ENCODE data around the gene ZNF804B.

ZNF804B gene

DNA sequence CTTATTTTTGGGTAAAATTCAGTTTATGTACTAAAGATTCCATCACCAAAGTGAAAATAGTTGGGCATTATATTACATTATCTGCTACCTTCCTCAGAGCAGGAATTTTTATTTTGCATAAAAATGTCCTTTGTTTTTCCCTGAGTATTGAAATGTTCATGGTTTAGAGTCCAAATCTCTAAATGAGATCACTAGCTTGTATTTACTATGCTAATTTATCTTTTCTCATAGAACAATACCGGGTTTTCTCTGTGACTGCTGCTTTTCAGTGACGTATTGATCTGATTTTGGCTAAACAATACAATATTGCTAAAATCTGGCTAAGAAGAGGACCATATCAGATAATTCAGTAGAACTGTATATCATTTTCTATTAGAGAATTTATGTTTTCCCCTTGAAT is 125.6 kb downstream of the ZNF804B start:
- H3K36me3 ChIP-seq (ENCODE audit: control insufficient read depth in 5 of 5, insufficient read depth in 5 of 5, low read length in 5 of 5), result no peaks in the 10 kb centered on the region
- H3K27ac ChIP-seq (ENCODE audit: low read depth, low read length), result no peak overlapping the region
- H3K9me3 ChIP-seq (ENCODE audit: control insufficient read depth in 5 of 5, low read length in 5 of 5), result no peaks in the 10 kb centered on the region
- no peak overlapping the region for H3K4me3 ChIP-seq (ENCODE audit: low read depth in 1 of 5, low read length in 5 of 5)
- H3K4me1 ChIP-seq (ENCODE audit: control insufficient read depth in 5 of 5, insufficient read depth in 5 of 5, low read length in 5 of 5), result no peaks in the 10 kb centered on the region
- H3K9ac ChIP-seq (ENCODE audit: low read length in 5 of 5), result no peak overlapping the region
- H3K27me3 ChIP-seq (ENCODE audit: control insufficient read depth in 5 of 5, insufficient read depth in 4 of 5, low read length in 5 of 5), result no peaks in the 10 kb centered on the region

DNA sequence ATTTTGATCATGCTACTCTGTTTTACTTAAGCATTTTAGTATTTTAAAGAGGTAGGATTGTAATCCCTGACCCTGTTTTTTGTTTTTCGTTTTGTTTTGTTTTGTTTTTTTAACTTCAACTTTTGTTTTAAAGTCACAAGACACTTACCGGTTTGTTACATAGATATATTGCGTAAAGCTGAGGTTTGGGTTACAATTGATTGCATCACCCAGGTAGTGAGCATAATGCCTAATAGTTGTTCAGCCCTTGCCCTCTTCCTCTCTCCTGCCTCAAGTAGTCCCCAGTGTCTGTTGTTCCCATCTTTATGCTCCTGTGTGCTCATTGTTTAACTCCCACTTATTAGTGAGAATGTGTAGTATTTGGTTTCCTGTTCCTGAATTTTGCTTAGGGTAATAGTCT is 129.2 kb downstream of the ZNF804B start:
- Histone ChIP-seq H3K27ac (ENCODE audit: low read depth, low read length) (no peak overlapping the region), H3K9ac (ENCODE audit: low read length in 5 of 5) (no peak overlapping the region), H3K27me3 (ENCODE audit: control insufficient read depth in 5 of 5, insufficient read depth in 4 of 5, low read length in 5 of 5) (no peaks in the 10 kb centered on the region), H3K9me3 (ENCODE audit: control insufficient read depth in 5 of 5, low read length in 5 of 5) (no peaks in the 10 kb centered on the region), H3K4me1 (ENCODE audit: control insufficient read depth in 5 of 5, insufficient read depth in 5 of 5, low read length in 5 of 5) (no peaks in the 10 kb centered on the region), H3K36me3 (ENCODE audit: control insufficient read depth in 5 of 5, insufficient read depth in 5 of 5, low read length in 5 of 5) (no peaks in the 10 kb centered on the region), H3K4me3 (ENCODE audit: low read depth in 1 of 5, low read length in 5 of 5) (no peak overlapping the region)

DNA sequence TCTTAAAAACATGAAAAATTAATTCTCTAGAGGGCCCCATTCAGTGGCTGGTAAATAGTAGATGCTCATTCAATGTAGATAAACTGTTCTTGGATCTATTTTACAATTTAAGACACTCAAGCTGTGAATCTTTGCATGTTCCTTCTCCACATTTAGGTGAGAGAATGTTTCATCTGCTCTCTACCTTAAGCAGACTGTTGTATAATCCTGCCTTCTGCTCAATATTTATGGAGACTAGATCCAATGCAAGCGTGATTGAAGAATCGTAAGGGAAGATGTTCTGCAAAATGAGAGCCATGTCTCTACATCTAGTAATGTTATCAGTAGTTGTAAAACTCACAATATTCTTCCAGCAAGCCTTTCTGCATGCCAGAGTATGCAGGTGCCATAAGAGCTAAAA is 151.0 kb downstream of the ZNF804B start:
- Histone ChIP-seq H3K27me3 (ENCODE audit: control insufficient read depth in 5 of 5, insufficient read depth in 4 of 5, low read length in 5 of 5) (no peaks in the 10 kb centered on the region), H3K4me1 (ENCODE audit: control insufficient read depth in 5 of 5, insufficient read depth in 5 of 5, low read length in 5 of 5) (no peaks in the 10 kb centered on the region), H3K36me3 (ENCODE audit: control insufficient read depth in 5 of 5, insufficient read depth in 5 of 5, low read length in 5 of 5) (no peaks in the 10 kb centered on the region), H3K27ac (ENCODE audit: low read depth, low read length) (no peak overlapping the region), H3K9me3 (ENCODE audit: control insufficient read depth in 5 of 5, low read length in 5 of 5) (no peaks in the 10 kb centered on the region), H3K9ac (ENCODE audit: low read length in 5 of 5) (no peak overlapping the region), H3K4me3 (ENCODE audit: low read depth in 1 of 5, low read length in 5 of 5) (no peak overlapping the region)

DNA sequence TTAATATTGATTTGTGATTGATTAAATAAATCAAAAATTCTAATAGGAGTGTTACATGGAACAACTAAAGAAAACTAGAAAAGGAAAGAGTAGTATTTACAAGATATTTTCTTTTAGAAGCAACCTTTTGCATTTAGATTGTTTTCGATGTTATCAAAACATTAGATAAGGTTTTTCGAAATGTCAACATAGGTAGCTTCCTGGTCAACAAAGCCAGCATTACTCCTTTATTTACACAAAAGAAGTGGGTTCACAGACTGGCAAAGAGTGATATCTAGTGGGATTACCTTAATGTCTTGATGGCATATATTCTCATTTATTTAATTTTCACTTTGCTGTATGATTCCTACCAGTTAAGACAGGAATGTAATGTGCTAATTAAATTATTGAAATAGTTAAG is 153.4 kb downstream of the ZNF804B start:
- Histone ChIP-seq H3K27me3 (ENCODE audit: control insufficient read depth in 5 of 5, insufficient read depth in 4 of 5, low read length in 5 of 5) (no peaks in the 10 kb centered on the region), H3K9ac (ENCODE audit: low read length in 5 of 5) (no peak overlapping the region), H3K36me3 (ENCODE audit: control insufficient read depth in 5 of 5, insufficient read depth in 5 of 5, low read length in 5 of 5) (no peaks in the 10 kb centered on the region), H3K27ac (ENCODE audit: low read depth, low read length) (no peak overlapping the region), H3K9me3 (ENCODE audit: control insufficient read depth in 5 of 5, low read length in 5 of 5) (no peaks in the 10 kb centered on the region), H3K4me3 (ENCODE audit: low read depth in 1 of 5, low read length in 5 of 5) (no peak overlapping the region), H3K4me1 (ENCODE audit: control insufficient read depth in 5 of 5, insufficient read depth in 5 of 5, low read length in 5 of 5) (no peaks in the 10 kb centered on the region)

DNA sequence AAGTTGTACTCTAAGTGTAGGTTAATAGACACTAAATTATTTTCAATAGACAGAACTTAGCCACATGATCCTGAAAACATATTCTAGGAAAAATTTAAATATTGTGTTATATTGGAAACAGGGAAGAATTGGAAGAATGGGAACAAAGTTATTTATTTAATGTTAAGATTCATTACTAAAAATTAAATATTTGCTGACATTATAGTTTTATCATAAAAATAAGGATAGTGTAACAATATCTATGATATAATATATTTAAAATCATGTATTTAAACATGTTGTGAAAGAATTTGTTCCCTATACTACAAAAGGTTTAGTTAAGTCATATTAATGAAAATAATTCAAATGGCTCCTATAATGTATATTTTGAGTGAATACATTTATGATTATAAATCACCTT is 156.1 kb downstream of the ZNF804B start:
- no peak overlapping the region for H3K4me3 ChIP-seq (ENCODE audit: low read depth in 1 of 5, low read length in 5 of 5)
- H3K36me3 ChIP-seq (ENCODE audit: control insufficient read depth in 5 of 5, insufficient read depth in 5 of 5, low read length in 5 of 5), result no peaks in the 10 kb centered on the region
- H3K4me1 ChIP-seq (ENCODE audit: control insufficient read depth in 5 of 5, insufficient read depth in 5 of 5, low read length in 5 of 5), result no peaks in the 10 kb centered on the region
- H3K9me3 ChIP-seq (ENCODE audit: control insufficient read depth in 5 of 5, low read length in 5 of 5), result no peaks in the 10 kb centered on the region
- H3K27ac ChIP-seq (ENCODE audit: low read depth, low read length), result no peak overlapping the region
- H3K27me3 ChIP-seq (ENCODE audit: control insufficient read depth in 5 of 5, insufficient read depth in 4 of 5, low read length in 5 of 5), result no peaks in the 10 kb centered on the region
- no peak overlapping the region for H3K9ac ChIP-seq (ENCODE audit: low read length in 5 of 5)

DNA sequence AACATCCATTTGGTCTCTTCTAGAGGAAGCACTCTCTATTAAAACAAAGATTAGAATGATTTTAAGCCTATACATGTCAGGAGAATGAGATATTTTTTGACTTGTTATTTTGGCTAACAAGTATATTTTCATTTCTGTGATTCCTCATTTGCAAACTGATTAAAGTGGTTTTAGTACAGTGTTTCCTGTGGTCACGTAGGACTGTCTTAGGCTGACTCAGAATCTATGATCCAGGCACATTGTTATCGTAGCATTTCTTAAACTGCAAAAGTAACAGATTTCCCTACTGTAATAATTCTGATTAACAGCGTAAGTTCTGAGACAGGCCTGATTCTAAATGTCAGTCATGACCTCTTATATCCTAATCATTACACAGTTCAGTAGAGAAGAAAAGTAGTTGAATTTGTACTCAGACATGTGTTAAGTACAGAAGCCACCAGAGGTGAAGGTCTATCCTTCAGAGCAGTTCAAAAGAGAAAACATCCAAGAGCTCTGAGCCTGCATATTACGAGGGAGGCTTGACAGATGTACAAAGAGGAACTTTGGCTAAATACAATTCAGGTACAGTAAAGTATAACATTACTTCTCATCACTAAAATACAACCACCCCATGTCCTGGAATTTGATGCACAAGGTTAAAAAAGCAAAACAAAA is 160.1 kb downstream of the ZNF804B start:
- Histone ChIP-seq H3K9me3 (ENCODE audit: control insufficient read depth in 5 of 5, low read length in 5 of 5) (no peaks in the 10 kb centered on the region), H3K27ac (ENCODE audit: low read depth, low read length) (no peak overlapping the region), H3K36me3 (ENCODE audit: control insufficient read depth in 5 of 5, insufficient read depth in 5 of 5, low read length in 5 of 5) (no peaks in the 10 kb centered on the region)

DNA sequence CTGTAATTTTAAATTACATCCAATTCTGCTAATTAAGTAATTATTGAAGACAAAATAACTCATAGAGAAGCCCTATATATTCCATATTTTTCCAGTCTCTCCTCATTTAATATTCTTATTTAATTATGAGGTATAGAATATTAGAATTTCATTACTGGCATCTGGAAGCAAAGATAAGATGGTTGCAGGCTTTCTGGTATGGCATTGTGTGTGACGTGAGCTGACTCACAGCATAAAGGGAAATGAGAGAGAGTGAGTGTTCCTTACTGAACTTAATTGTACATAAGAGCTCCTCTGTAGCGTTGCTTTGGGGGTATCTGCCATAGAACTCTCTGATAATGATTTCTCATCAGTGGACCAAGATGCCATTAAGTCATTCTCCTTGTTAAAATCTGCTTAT is 163.4 kb downstream of the ZNF804B start:
- Histone ChIP-seq H3K9me3 (ENCODE audit: control insufficient read depth in 5 of 5, low read length in 5 of 5) (no peaks in the 10 kb centered on the region), H3K9ac (ENCODE audit: low read length in 5 of 5) (no peak overlapping the region), H3K4me1 (ENCODE audit: control insufficient read depth in 5 of 5, insufficient read depth in 5 of 5, low read length in 5 of 5) (peaks cover 0 to 2% (median 0%) of the 10 kb centered on the region in 5 donors), H3K36me3 (ENCODE audit: control insufficient read depth in 5 of 5, insufficient read depth in 5 of 5, low read length in 5 of 5) (no peaks in the 10 kb centered on the region), H3K27ac (ENCODE audit: low read depth, low read length) (no peak overlapping the region), H3K4me3 (ENCODE audit: low read depth in 1 of 5, low read length in 5 of 5) (no peak overlapping the region), H3K27me3 (ENCODE audit: control insufficient read depth in 5 of 5, insufficient read depth in 4 of 5, low read length in 5 of 5) (no peaks in the 10 kb centered on the region)

More for the DNA sequence above, 160.1 kb downstream of the ZNF804B start:
- H3K27me3 ChIP-seq (ENCODE audit: control insufficient read depth in 5 of 5, insufficient read depth in 4 of 5, low read length in 5 of 5), result no peaks in the 10 kb centered on the region
- H3K4me3 ChIP-seq (ENCODE audit: low read depth in 1 of 5, low read length in 5 of 5), result no peak overlapping the region
- no peaks in the 10 kb centered on the region for H3K4me1 ChIP-seq (ENCODE audit: control insufficient read depth in 5 of 5, insufficient read depth in 5 of 5, low read length in 5 of 5)
- no peak overlapping the region for H3K9ac ChIP-seq (ENCODE audit: low read length in 5 of 5)

DNA sequence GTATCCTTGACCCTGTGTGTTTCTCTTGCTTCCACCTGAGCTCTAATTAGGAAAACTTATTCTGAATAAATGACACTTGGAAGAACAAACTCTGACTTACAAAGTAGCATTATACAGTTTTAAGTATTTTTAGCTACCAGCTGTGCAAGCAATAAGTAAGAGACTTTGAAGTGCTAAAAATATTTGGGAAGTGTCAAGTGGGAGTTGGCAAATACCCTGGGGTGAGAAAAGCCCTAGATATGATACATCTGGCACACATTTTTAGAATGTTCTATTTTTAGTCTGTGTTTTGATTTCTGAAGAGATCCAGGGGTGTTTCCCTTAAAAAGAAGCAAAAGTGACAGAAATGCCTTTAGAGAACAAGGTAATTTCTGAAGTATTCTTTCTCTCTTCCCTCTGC is 168.8 kb downstream of the ZNF804B start:
- H3K9ac ChIP-seq (ENCODE audit: low read length in 5 of 5), result peak overlapping the region in 1 of 5 donors; percentile 24
- no peaks in the 10 kb centered on the region for H3K9me3 ChIP-seq (ENCODE audit: control insufficient read depth in 5 of 5, low read length in 5 of 5)
- H3K36me3 ChIP-seq (ENCODE audit: control insufficient read depth in 5 of 5, insufficient read depth in 5 of 5, low read length in 5 of 5), result no peaks in the 10 kb centered on the region
- peaks cover 0 to 17% (median 0%) of the 10 kb centered on the region in 5 donors for H3K4me1 ChIP-seq (ENCODE audit: control insufficient read depth in 5 of 5, insufficient read depth in 5 of 5, low read length in 5 of 5)
- no peak overlapping the region for H3K4me3 ChIP-seq (ENCODE audit: low read depth in 1 of 5, low read length in 5 of 5)
- H3K27me3 ChIP-seq (ENCODE audit: control insufficient read depth in 5 of 5, insufficient read depth in 4 of 5, low read length in 5 of 5), result no peaks in the 10 kb centered on the region
- H3K27ac ChIP-seq (ENCODE audit: low read depth, low read length), result peak overlapping the region; percentile 47

DNA sequence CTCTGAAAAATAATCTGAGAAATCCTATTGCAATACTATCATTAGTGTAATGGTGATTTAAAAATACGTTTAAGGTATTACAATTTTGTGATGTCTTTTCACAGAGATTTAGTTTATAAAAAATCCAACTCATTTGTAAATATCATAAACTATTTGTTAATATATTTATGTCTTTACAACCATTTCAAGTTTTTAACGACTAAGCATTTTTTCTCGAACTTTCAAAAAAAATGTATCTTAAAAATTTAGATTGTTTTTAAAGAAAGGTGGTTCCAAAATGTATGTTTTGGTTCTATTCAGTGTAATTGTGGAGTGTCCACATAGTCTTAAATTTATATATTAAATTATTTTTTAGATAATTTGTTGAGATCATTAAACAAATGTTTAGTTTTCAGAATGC is 170.2 kb downstream of the ZNF804B start:
- Histone ChIP-seq H3K9me3 (ENCODE audit: control insufficient read depth in 5 of 5, low read length in 5 of 5) (no peaks in the 10 kb centered on the region), H3K27me3 (ENCODE audit: control insufficient read depth in 5 of 5, insufficient read depth in 4 of 5, low read length in 5 of 5) (no peaks in the 10 kb centered on the region), H3K9ac (ENCODE audit: low read length in 5 of 5) (no peak overlapping the region), H3K4me1 (ENCODE audit: control insufficient read depth in 5 of 5, insufficient read depth in 5 of 5, low read length in 5 of 5) (peaks cover 0 to 17% (median 0%) of the 10 kb centered on the region in 5 donors), H3K27ac (ENCODE audit: low read depth, low read length) (no peak overlapping the region), H3K36me3 (ENCODE audit: control insufficient read depth in 5 of 5, insufficient read depth in 5 of 5, low read length in 5 of 5) (no peaks in the 10 kb centered on the region), H3K4me3 (ENCODE audit: low read depth in 1 of 5, low read length in 5 of 5) (no peak overlapping the region)

DNA sequence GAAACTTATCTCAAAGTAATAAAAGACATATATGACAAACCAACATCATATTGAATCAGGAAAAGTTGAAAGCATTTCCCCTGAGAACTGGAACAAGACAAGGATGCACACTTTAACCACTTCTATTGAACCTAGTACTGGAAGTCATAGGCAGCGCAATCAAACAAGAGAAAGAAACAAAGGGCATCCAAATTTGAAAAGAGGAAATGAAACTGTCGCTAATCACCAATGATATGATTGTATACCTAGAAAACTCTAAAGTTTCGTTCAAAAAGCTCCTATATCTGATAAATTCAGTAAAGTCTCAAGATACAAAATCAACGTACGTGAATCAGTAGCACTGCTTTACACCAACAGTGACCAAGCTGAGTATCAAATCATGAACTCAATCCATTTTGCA is 173.8 kb downstream of the ZNF804B start:
- Histone ChIP-seq H3K36me3 (ENCODE audit: control insufficient read depth in 5 of 5, insufficient read depth in 5 of 5, low read length in 5 of 5) (no peaks in the 10 kb centered on the region), H3K4me1 (ENCODE audit: control insufficient read depth in 5 of 5, insufficient read depth in 5 of 5, low read length in 5 of 5) (peaks cover 0 to 11% (median 0%) of the 10 kb centered on the region in 5 donors), H3K4me3 (ENCODE audit: low read depth in 1 of 5, low read length in 5 of 5) (no peak overlapping the region), H3K27ac (ENCODE audit: low read depth, low read length) (no peak overlapping the region), H3K27me3 (ENCODE audit: control insufficient read depth in 5 of 5, insufficient read depth in 4 of 5, low read length in 5 of 5) (no peaks in the 10 kb centered on the region), H3K9ac (ENCODE audit: low read length in 5 of 5) (no peak overlapping the region), H3K9me3 (ENCODE audit: control insufficient read depth in 5 of 5, low read length in 5 of 5) (no peaks in the 10 kb centered on the region)

Data from subcutaneous abdominal adipose tissue (tissue), 5 donors.